Left kidney (tissue), 2 donors: ENCODE data around the gene CBL. TPM values are rescaled to one million over a fixed set of nuclear protein-coding genes. Genes with fewer than 3 reads are reported as not detected.

Experiments
- DNase-seq: peaks from one replicate; pipeline ENCODE4 v3.0.0-alpha.2; 2013
- polyA plus RNA-seq: library from polyadenylated mRNA; unstranded; fragments of 120-200 nt; gene quantifications from one replicate; pipeline ENCODE4 v1.2.1, GENCODE V29; 2013; ENCODE audit not compliant: insufficient read length

Gene CBL
- polyA plus RNA-seq, 1 donor: 24.4 TPM

- no peak for DNase-seq
Measured at GRCh38 chr11:119332111-119332765, 126.1 kb downstream of the CBL start.

GRCh38 chr11:119334174-119334930, 128.2 kb downstream of the CBL start, which contains the start of gene RNF26:
TSS of gene RNF26 (plus strand) at chr11:119334527. CDS start at chr11:119335123, 596 bp downstream.
- DNase-seq: peak; percentile 98

- DNase-seq: no peak
Measured at GRCh38 chr11:119335091-119335654, 129.0 kb downstream of the CBL start.

GRCh38 chr11:119335655-119336543, 129.8 kb downstream of the CBL start:
- DNase-seq: no peak

GRCh38 chr11:119336744-119337469, 130.8 kb downstream of the CBL start:
- no peak for DNase-seq

- DNase-seq: no peak
Measured at GRCh38 chr11:119337581-119338317, 131.6 kb downstream of the CBL start.

GRCh38 chr11:119338318-119338890, 132.3 kb downstream of the CBL start:
- peak; percentile 84 for DNase-seq

- no peak for DNase-seq
Measured at GRCh38 chr11:119338965-119339588, 132.9 kb downstream of the CBL start.

GRCh38 chr11:119339589-119340334, 133.6 kb downstream of the CBL start:
- peak; percentile 73 for DNase-seq

GRCh38 chr11:119340335-119341221, 134.4 kb downstream of the CBL start, which contains the start of gene C1QTNF5:
TSS of gene C1QTNF5 (minus strand) at chr11:119340883. CDS start at chr11:119340397, 486 bp downstream.
- peak; percentile 79 for DNase-seq

GRCh38 chr11:119341222-119342022, 135.3 kb downstream of the CBL start:
- DNase-seq: no peak

GRCh38 chr11:119342023-119342300, 135.8 kb downstream of the CBL start:
- no peak for DNase-seq

- DNase-seq: no peak
Measured at GRCh38 chr11:119342362-119343130, 136.4 kb downstream of the CBL start.

GRCh38 chr11:119343726-119344125, 137.6 kb downstream of the CBL start:
- DNase-seq: no peak

- DNase-seq: no peak
Measured at GRCh38 chr11:119344291-119345010, 138.3 kb downstream of the CBL start.

- no peak for DNase-seq
Measured at GRCh38 chr11:119345685-119346084, 139.5 kb downstream of the CBL start.
